Measurements from ENCODE around the gene SERPINI2. TPM values are rescaled to one million over a fixed set of nuclear protein-coding genes. Genes with fewer than 3 reads are reported as not detected.
"Not testable (repeated sequence)": the region's sequence is repeated elsewhere in the genome, so short reads cannot be mapped to it uniquely, and the experiment has no call there.

SERPINI2 gene
- total RNA-seq, 2 experiments from 2014 or later, result not detected

DNA sequence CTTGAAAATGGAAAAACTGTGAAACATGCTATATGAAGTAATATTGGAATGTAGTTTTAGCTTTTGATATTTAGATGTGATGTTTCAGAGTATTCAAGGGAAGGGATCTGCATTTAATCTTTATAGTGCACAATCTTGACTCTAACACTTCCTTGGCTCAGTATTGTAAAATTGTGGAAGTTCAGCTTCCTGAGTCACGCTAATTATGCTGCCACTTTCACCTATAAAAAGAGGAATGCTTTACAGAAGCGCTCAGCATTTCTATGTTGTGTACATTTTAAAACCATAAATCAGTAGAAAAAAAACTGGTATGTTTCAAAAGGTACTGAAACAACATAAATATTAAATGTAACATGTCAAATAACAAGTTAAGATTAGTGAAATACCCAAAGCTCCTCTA lies 32.6 kb downstream of the SERPINI2 start:
- H3K79me2 ChIP-seq (ENCODE audit: insufficient read depth, low read depth, low read length), result no peaks in the 10 kb centered on the region
- H3K4me1 ChIP-seq (ENCODE audit: insufficient read depth, low read length, poor library complexity, severe bottlenecking), result no peaks in the 10 kb centered on the region
- H3K36me3 ChIP-seq (ENCODE audit: insufficient read depth, low read length), result no peaks in the 10 kb centered on the region
- ChIA-PET POLR2A (no interaction called here), CTCF (ENCODE audit: unreplicated experiment) (no interaction called here)
- no peak overlapping the region for H3K27ac ChIP-seq (ENCODE audit: low read depth, low read length, poor library complexity, severe bottlenecking)
- no peak for DNase-seq (ENCODE audit: low spot score)
- intact Hi-C loops (cut with micrococcal nuclease; ENCODE audit: unreplicated experiment), result no loop called here
- no peaks in the 10 kb centered on the region for H4K20me1 ChIP-seq (ENCODE audit: insufficient read depth, low read length)
- H3K9me3 ChIP-seq (ENCODE audit: low read length), result no peaks in the 10 kb centered on the region
- TF ChIP-seq, protein P1, sequence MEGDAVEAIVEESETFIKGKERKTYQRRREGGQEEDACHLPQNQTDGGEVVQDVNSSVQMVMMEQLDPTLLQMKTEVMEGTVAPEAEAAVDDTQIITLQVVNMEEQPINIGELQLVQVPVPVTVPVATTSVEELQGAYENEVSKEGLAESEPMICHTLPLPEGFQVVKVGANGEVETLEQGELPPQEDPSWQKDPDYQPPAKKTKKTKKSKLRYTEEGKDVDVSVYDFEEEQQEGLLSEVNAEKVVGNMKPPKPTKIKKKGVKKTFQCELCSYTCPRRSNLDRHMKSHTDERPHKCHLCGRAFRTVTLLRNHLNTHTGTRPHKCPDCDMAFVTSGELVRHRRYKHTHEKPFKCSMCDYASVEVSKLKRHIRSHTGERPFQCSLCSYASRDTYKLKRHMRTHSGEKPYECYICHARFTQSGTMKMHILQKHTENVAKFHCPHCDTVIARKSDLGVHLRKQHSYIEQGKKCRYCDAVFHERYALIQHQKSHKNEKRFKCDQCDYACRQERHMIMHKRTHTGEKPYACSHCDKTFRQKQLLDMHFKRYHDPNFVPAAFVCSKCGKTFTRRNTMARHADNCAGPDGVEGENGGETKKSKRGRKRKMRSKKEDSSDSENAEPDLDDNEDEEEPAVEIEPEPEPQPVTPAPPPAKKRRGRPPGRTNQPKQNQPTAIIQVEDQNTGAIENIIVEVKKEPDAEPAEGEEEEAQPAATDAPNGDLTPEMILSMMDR (conservative IDR thresholded peaks at IDR 0.05; ENCODE audit: low read length), result no peak
- BruUV-seq (replicated peaks), result no TSS peak
- no peak overlapping the region for H3K4me2 ChIP-seq (ENCODE audit: low read length)
- H3K9me2 ChIP-seq (ENCODE audit: insufficient read depth, low read length), result no peaks in the 10 kb centered on the region
- no peak overlapping the region for H2AFZ ChIP-seq (ENCODE audit: low read length)
- H3K4me3 ChIP-seq (ENCODE audit: low read depth, low read length, poor library complexity, severe bottlenecking), result no peak overlapping the region

DNA sequence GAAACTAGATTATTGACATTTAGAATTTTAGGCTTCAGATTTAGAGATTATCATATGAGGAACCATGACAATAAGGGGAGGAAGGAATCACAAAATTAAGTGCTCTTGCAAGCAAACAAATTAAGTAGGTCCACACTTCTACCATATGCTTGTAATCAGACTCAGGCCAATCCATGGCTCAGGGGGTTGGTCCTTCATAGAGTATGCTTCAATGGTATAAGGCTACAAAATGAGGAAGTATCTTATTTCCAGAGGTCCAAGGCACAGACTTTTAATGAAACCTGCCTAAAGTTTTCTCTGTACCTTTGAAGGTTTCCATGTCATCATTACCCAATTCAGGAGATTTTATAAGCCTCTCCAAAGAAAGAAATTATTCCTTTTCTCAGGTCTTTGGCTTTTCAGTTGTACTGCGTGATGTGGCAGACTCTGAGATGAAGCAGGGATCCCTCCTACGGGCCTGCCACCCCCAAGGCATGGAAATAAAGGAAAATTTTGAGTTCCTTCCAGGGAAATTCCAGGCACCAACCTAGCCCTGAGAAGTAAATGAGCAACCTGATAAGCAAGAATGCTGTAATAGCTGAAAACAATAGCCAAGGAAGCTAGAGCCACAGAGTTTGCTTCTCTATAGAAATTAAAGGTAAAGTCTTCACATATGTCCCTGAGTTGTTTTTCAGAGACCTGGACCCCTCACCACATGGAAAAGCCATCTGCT lies 36.3 kb downstream of the SERPINI2 start:
- Histone ChIP-seq H3K9me3 (ENCODE audit: low read length) (no peaks in the 10 kb centered on the region), H4K20me1 (ENCODE audit: insufficient read depth, low read length) (no peaks in the 10 kb centered on the region), H3K27ac (ENCODE audit: low read depth, low read length, poor library complexity, severe bottlenecking) (no peak overlapping the region), H3K9me2 (ENCODE audit: insufficient read depth, low read length) (no peaks in the 10 kb centered on the region), H3K4me1 (ENCODE audit: insufficient read depth, low read length, poor library complexity, severe bottlenecking) (no peaks in the 10 kb centered on the region), H3K79me2 (ENCODE audit: insufficient read depth, low read depth, low read length) (no peaks in the 10 kb centered on the region), H3K36me3 (ENCODE audit: insufficient read depth, low read length) (no peaks in the 10 kb centered on the region), H3K4me3 (ENCODE audit: low read depth, low read length, poor library complexity, severe bottlenecking) (no peak overlapping the region), H2AFZ (ENCODE audit: low read length) (no peak overlapping the region), H3K4me2 (ENCODE audit: low read length) (no peak overlapping the region)
- BruUV-seq (replicated peaks), result no TSS peak
- DNase-seq (ENCODE audit: low spot score), result no peak
- POLR2A ChIA-PET, result no interaction called here
- CTCF ChIA-PET (ENCODE audit: unreplicated experiment), result no interaction called here
- no peak for TF ChIP-seq EZH2phosphoT487 (IDR thresholded peaks at IDR 0.05; ENCODE audit: borderline replicate concordance, low read depth, low read length)
- TF ChIP-seq, protein P1 (conservative IDR thresholded peaks at IDR 0.05; ENCODE audit: low read length), result no peak
- intact Hi-C loops (cut with micrococcal nuclease; ENCODE audit: unreplicated experiment), result no loop called here

DNA sequence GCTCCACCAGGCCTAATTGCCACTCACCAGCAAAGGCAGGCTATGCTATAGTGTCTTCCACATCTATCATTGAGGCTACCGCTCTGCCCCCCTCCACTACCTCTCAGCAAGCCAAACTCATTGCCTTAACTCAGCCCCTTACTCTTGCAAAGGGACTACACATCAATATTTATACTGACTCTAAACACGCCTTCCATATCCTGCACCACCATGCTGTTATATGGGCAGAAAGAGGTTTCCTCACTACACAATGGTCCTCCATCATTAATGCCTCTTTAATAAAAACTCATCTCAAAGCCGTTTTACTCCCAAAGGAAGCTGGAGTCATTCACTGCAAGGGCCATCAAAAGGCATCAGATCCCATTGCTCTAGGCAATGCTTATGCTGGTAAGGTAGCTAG lies 46.9 kb downstream of the SERPINI2 start:
- H3K79me2 ChIP-seq (ENCODE audit: insufficient read depth, low read depth, low read length); H3K9me2 ChIP-seq (ENCODE audit: insufficient read depth, low read length); H2AFZ ChIP-seq (ENCODE audit: low read length); H3K9me3 ChIP-seq (ENCODE audit: low read length); H3K4me2 ChIP-seq (ENCODE audit: low read length); intact Hi-C loops (cut with micrococcal nuclease; ENCODE audit: unreplicated experiment); H3K27ac ChIP-seq (ENCODE audit: low read depth, low read length, poor library complexity, severe bottlenecking); H3K4me3 ChIP-seq (ENCODE audit: low read depth, low read length, poor library complexity, severe bottlenecking); DNase-seq (ENCODE audit: low spot score); H3K36me3 ChIP-seq (ENCODE audit: insufficient read depth, low read length); H4K20me1 ChIP-seq (ENCODE audit: insufficient read depth, low read length); BruUV-seq (replicated peaks); H3K4me1 ChIP-seq (ENCODE audit: insufficient read depth, low read length, poor library complexity, severe bottlenecking); CTCF ChIA-PET (ENCODE audit: unreplicated experiment): not testable (repeated sequence)
- POLR2A ChIA-PET, result interaction anchor here (1.2 kb wide), 1 partner anchor 583 kb away, joined by 4 read pairs; no protein-coding TSS in a partner anchor

DNA sequence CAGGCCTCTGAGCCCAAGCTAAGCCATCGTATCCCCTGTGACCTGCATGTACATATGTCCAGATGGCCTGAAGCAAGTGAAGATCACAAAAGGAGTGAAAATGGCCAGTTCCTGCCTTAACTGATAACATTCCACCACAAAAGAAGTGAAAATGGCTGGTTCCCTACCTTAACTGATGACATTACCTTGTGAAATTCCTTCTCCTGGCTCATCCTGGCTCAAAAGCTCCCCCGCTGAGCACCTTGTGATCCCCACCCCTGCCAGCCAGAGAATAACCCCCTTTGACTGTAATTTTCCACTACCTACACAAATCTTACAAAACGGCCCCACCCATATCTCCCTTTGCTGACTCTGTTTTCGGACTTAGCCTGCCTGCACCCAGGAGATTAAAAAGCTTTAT lies 51.4 kb downstream of the SERPINI2 start:
- H3K79me2 ChIP-seq (ENCODE audit: insufficient read depth, low read depth, low read length); BruUV-seq (replicated peaks); H4K20me1 ChIP-seq (ENCODE audit: insufficient read depth, low read length); DNase-seq (ENCODE audit: low spot score); H3K4me2 ChIP-seq (ENCODE audit: low read length); H3K27ac ChIP-seq (ENCODE audit: low read depth, low read length, poor library complexity, severe bottlenecking); H3K36me3 ChIP-seq (ENCODE audit: insufficient read depth, low read length); intact Hi-C loops (cut with micrococcal nuclease; ENCODE audit: unreplicated experiment); H3K4me1 ChIP-seq (ENCODE audit: insufficient read depth, low read length, poor library complexity, severe bottlenecking); H3K4me3 ChIP-seq (ENCODE audit: low read depth, low read length, poor library complexity, severe bottlenecking); H3K9me3 ChIP-seq (ENCODE audit: low read length); CTCF ChIA-PET (ENCODE audit: unreplicated experiment); H3K9me2 ChIP-seq (ENCODE audit: insufficient read depth, low read length); H2AFZ ChIP-seq (ENCODE audit: low read length): not testable (repeated sequence)
- POLR2A ChIA-PET, result interaction anchor here (0.7 kb wide), 1 partner anchor 1743 kb away, joined by 3 read pairs; no protein-coding TSS in a partner anchor

Measured in OCI-LY7 (cell line).